HL-60 (cell line): ENCODE results near the gene ERC2.

Experiments
- POLR2AphosphoS5 ChIP-seq: IDR thresholded peaks from 2 replicates; pipeline ENCODE4 v1.6.1; 2012; ENCODE audit warnings: low read depth
- TF ChIP-seq, protein P1 (sequence below): IDR thresholded peaks from one replicate; pipeline ENCODE4 v1.5.1; 2011; ENCODE audit warnings: low read length, control low read depth, inconsistent platforms; ENCODE audit not compliant: insufficient read depth

DNA sequence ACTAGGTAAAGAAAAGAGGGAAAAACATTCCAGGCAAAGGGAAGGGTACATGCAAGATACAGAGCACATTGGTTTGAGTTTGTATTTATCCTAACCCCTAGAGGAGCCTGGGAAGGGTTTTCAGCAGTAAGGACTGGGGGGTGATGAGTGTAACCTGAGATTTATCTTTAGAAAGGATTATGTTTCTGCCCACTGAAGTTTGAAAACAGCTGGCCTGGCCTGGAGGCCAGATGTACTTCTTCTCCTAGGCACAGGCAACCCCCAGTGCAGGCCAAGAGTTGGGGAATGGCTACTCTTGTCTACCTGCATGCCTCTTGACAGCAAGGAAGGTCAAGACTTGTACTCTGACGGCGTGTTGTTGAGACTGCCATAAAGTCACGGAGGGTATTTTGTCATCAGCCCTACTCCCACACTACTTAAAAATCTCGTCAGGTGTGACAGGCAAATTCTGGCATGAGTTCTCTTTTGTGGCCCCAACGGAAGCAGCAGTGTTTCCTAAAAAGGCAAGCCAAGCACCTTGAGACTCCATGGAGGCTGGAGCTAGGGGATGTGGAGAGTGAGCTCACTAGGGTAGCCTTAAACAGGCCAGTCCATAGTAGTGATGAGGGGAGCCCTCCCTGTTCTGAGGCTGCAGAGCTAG is 739.7 kb downstream of the ERC2 start:
- TF ChIP-seq, protein P1, sequence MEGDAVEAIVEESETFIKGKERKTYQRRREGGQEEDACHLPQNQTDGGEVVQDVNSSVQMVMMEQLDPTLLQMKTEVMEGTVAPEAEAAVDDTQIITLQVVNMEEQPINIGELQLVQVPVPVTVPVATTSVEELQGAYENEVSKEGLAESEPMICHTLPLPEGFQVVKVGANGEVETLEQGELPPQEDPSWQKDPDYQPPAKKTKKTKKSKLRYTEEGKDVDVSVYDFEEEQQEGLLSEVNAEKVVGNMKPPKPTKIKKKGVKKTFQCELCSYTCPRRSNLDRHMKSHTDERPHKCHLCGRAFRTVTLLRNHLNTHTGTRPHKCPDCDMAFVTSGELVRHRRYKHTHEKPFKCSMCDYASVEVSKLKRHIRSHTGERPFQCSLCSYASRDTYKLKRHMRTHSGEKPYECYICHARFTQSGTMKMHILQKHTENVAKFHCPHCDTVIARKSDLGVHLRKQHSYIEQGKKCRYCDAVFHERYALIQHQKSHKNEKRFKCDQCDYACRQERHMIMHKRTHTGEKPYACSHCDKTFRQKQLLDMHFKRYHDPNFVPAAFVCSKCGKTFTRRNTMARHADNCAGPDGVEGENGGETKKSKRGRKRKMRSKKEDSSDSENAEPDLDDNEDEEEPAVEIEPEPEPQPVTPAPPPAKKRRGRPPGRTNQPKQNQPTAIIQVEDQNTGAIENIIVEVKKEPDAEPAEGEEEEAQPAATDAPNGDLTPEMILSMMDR, result no peak
- TF ChIP-seq POLR2AphosphoS5, result no peak
